NB4 (cell line): Measurements from ENCODE around the gene DUSP11.

Source experiments
- DNase-seq: peaks from one replicate; pipeline ENCODE4 v3.0.0; 2010; ENCODE audit warnings: low read depth
- H3K4me3 ChIP-seq: one replicate; pipeline ENCODE4 v1.5.1; 2011; ENCODE audit warnings: mild to moderate bottlenecking, low read depth, low read length, moderate library complexity
- CTCF ChIP-seq: IDR thresholded peaks from one replicate; pipeline ENCODE4 v1.5.1; 2012; ENCODE audit warnings: low read depth, low read length
- MYC ChIP-seq: IDR thresholded peaks from 2 replicates; pipeline ENCODE4 v1.6.1; 2011; ENCODE audit warnings: low read depth, low read length
- POLR2A ChIP-seq: IDR thresholded peaks from 2 replicates; pipeline ENCODE4 v1.6.1; 2011; ENCODE audit warnings: mild to moderate bottlenecking; ENCODE audit not compliant: insufficient read length; ENCODE audit errors: extremely low read depth
- TF ChIP-seq, protein P1 (sequence below): IDR thresholded peaks from 2 replicates; pipeline ENCODE4 v1.6.1; 2011; ENCODE audit warnings: low read depth, low read length

The DUSP11 gene

DNA sequence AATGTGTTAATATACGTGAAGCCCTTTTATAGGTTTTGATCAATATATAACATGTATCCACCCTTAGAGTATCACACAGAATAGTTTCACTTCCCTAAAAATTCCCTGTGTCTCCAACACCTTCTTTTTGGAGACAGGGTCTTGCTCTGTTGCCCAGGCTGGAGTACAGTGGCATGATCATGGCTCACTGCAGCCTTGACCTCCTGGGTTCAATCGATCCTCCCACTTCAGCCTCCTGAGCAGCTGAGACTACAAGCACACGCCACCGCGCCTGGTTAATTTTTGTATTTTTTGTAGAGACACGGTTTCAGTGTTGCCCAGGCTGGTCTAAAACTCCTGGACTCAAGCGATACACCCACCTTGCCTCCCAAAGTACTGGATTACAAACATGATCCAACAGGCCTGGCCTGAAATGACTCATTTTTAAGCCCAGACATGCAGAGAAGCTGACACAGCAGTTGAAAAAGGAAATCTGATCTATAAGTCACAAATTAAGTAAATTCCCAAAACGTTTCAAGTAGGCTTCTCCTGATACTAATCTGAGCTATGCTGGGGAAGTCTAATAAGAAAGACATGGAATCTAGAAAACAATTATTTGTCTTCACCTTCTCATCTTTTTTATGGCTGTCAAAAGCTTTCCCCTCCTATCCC is 2.9 kb downstream of the DUSP11 start:
- no peak for TF ChIP-seq POLR2A
- no peak for TF ChIP-seq MYC
- TF ChIP-seq, protein P1, sequence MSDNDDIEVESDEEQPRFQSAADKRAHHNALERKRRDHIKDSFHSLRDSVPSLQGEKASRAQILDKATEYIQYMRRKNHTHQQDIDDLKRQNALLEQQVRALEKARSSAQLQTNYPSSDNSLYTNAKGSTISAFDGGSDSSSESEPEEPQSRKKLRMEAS: no peak
- TF ChIP-seq CTCF: no peak
- no peak overlapping the region for H3K4me3 ChIP-seq
- no peak for DNase-seq

GRCh38 chr2:73776381-73776780 is 3.5 kb downstream of the DUSP11 start:
- TF ChIP-seq, protein P1: no peak
- no peak for TF ChIP-seq MYC
- no peak for TF ChIP-seq POLR2A
- no peak for TF ChIP-seq CTCF
- no peak for DNase-seq
- no peak overlapping the region for H3K4me3 ChIP-seq

DNA sequence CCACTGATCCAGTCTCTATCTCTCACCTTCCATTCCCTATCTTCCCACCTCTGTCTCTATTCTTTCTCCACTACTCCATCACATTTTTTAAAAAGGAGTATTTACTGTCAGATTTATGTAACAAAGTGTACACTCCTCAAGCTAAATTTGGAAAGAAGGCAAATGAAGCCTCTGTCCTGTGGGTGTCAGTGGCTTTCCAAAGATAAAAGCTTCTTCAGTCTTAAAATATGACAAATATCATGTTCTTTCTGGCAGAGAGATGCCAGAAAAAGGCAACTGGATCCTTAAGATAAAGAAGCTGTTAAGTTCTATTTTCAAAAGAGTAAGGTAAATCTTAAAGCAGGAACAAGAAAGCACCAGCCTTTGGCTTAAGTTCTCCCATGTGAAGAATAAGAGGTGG is 7.1 kb downstream of the DUSP11 start:
- TF ChIP-seq CTCF (no peak), MYC (no peak), POLR2A (no peak)
- TF ChIP-seq, protein P1: no peak
- no peak overlapping the region for H3K4me3 ChIP-seq
- DNase-seq: no peak

DNA sequence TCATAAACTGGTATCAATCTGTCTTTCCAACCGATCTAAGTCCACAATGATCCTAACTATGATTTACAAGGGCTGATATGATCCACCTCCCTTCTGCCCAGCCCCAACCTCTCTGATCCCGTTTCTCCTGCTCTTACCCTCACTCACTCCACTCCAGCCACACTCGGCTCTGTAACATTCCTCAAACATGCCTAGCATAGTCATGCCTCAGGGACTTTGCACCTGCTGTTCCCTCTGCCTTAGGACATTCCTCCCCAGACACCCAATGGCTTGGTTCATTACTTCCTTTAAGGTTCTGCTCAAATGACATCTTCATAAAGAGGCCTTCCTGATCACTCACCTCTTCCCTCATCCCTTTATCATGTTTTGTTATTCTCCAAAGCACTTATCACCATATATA is 9.2 kb downstream of the DUSP11 start:
- TF ChIP-seq CTCF (no peak), MYC (no peak), POLR2A (no peak)
- TF ChIP-seq, protein P1: no peak
- H3K4me3 ChIP-seq: no peak overlapping the region
- no peak for DNase-seq

DNA sequence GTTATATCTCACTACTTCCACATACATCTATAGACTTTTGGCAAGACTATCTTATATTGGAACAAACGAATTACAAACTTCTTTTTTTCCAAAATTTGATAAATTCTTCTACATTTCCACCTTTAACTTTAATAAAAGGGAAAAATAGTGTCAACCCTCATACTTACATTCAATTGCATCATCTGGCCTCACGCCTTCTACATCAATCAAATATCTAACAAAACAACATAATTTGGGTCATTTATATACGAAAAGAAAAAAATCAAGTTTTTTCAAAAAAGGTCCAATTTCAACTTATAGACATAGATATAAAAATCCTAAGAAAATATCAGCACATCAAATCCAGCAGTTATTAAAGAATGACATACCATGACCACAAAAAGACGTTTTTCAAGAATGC is 12.9 kb downstream of the DUSP11 start:
- no peak overlapping the region for H3K4me3 ChIP-seq
- no peak for DNase-seq
- TF ChIP-seq CTCF (no peak), MYC (no peak), POLR2A (no peak)
- TF ChIP-seq, protein P1: no peak
